PFSK-1 (cell line): ENCODE data around the gene LOXL4.

Source experiments
- POLR2AphosphoS5 ChIP-seq: IDR thresholded peaks from 2 replicates; pipeline ENCODE4 v1.6.1; 2012; ENCODE audit warnings: low read depth, mild to moderate bottlenecking, control low read depth, low read length, moderate library complexity
- TF ChIP-seq, protein P1 (sequence below), 2 experiments: IDR thresholded peaks; 2 replicates each; pipeline versions ENCODE4 v1.6.1 to v1.8.0; 2011 to 2012; ENCODE audit warnings: low read depth in 2 of 2, low read length in 2 of 2, control low read depth in 1 of 2, inconsistent platforms in 1 of 2, mild to moderate bottlenecking in 1 of 2, moderate library complexity in 1 of 2; ENCODE audit not compliant: insufficient read depth in 1 of 2

DNA sequence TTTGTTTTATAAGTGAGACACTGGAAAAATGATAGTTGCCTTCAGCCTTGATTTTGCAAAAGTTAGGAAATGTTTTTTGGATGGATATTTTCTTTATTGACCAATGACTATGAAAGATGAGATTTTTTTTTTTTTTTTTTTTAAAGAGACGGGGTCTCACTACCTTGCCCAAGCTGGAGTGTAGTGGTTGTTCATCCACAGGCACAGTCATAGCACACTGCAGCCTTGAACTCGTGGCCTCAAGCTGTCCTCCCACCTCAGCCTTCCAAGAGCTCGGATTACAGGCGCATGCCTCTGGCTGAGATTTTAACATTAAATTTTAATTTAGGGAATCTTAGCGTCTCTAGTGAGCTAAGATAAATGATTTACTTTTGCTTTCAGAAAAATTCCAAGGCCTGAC, 66.2 kb downstream of the LOXL4 start:
- TF ChIP-seq, protein P1, sequence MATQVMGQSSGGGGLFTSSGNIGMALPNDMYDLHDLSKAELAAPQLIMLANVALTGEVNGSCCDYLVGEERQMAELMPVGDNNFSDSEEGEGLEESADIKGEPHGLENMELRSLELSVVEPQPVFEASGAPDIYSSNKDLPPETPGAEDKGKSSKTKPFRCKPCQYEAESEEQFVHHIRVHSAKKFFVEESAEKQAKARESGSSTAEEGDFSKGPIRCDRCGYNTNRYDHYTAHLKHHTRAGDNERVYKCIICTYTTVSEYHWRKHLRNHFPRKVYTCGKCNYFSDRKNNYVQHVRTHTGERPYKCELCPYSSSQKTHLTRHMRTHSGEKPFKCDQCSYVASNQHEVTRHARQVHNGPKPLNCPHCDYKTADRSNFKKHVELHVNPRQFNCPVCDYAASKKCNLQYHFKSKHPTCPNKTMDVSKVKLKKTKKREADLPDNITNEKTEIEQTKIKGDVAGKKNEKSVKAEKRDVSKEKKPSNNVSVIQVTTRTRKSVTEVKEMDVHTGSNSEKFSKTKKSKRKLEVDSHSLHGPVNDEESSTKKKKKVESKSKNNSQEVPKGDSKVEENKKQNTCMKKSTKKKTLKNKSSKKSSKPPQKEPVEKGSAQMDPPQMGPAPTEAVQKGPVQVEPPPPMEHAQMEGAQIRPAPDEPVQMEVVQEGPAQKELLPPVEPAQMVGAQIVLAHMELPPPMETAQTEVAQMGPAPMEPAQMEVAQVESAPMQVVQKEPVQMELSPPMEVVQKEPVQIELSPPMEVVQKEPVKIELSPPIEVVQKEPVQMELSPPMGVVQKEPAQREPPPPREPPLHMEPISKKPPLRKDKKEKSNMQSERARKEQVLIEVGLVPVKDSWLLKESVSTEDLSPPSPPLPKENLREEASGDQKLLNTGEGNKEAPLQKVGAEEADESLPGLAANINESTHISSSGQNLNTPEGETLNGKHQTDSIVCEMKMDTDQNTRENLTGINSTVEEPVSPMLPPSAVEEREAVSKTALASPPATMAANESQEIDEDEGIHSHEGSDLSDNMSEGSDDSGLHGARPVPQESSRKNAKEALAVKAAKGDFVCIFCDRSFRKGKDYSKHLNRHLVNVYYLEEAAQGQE (IDR thresholded peaks at IDR 0.05; ENCODE audit: insufficient read depth in 1 of 2, low read depth in 2 of 2, low read length in 2 of 2): no peak
- TF ChIP-seq POLR2AphosphoS5: no peak
